Kidney epithelial cell (primary cell): Measurements from ENCODE around the gene EAF1. TPM values are rescaled to one million over a fixed set of nuclear protein-coding genes. Genes with fewer than 3 reads are reported as not detected.
"Not testable (repeated sequence)": the region's sequence is repeated elsewhere in the genome, so short reads cannot be mapped to it uniquely, and the experiment has no call there.

Source experiments
- DNase-seq: peaks from one replicate; pipeline ENCODE4 v3.0.0-alpha.2; 2010; ENCODE audit warnings: low read depth
- H3K27me3 ChIP-seq: 2 replicates; pipeline ENCODE4 v1.6.0; 2011; ENCODE audit warnings: low read length; ENCODE audit not compliant: control insufficient read depth, insufficient read depth
- H3K36me3 ChIP-seq: 2 replicates; pipeline ENCODE4 v1.5.1; 2011; ENCODE audit warnings: low read length; ENCODE audit not compliant: control insufficient read depth, insufficient read depth
- H3K4me3 ChIP-seq: 2 replicates; pipeline ENCODE4 v1.5.1; 2011; ENCODE audit warnings: low read depth, mild to moderate bottlenecking, control low read depth, low read length
- total RNA-seq: library from RNA; depleted of rRNA; stranded (reverse); fragments of >200 nt; gene quantifications from 2 replicates; pipeline ENCODE4 v1.2.3, GENCODE V29; 2015
- TF ChIP-seq, protein P1 (sequence below): IDR thresholded peaks from 2 replicates; pipeline ENCODE4 v1.5.1; 2011; ENCODE audit warnings: mild to moderate bottlenecking, moderate library complexity, low read length, control low read depth, inconsistent platforms; ENCODE audit not compliant: insufficient read depth, poor library complexity, severe bottlenecking

The EAF1 gene
- total RNA-seq, 1 donor from 2014 or later = 35.8 TPM

DNA sequence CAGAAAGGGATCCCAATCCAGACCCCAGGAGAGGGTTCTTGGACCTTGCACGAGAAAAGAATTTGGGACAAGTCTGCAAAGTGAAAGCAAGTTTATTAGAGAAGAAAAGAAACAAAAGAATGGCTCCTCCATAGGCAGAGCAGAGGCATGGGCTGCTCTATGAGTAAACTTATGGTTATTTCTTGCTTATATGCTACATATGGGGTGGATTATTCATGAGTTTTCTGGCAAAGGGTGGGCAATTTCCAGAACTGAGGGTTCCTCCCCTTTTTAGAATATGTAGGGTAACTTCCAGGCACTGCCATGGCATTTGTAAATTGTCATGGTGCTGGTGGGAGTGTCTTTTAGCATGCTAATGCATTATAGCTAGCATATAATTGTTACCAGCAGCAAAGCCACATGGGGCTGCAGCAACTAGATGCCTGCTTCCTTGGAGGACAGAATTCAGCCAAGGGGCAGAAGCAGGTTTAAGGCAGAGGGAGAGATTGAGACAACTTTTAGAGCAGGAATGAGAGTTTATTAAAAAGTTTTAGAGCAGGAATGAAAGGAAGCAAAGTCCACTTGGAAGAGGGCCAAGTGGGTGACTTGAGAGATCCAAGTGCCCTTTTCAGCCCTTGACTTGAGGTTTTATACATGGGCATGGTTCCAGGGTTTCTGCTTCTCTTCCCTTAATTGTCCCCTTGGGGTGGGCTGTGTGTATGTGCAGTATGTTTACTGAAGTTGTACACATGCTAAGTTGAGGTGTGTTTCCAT, 41.3 kb upstream of the EAF1 start:
- H3K36me3 ChIP-seq = no peaks in the 10 kb centered on the region
- H3K27me3 ChIP-seq = no peaks in the 10 kb centered on the region
- no peak for DNase-seq
- no peak overlapping the region for H3K4me3 ChIP-seq
- TF ChIP-seq, protein P1, sequence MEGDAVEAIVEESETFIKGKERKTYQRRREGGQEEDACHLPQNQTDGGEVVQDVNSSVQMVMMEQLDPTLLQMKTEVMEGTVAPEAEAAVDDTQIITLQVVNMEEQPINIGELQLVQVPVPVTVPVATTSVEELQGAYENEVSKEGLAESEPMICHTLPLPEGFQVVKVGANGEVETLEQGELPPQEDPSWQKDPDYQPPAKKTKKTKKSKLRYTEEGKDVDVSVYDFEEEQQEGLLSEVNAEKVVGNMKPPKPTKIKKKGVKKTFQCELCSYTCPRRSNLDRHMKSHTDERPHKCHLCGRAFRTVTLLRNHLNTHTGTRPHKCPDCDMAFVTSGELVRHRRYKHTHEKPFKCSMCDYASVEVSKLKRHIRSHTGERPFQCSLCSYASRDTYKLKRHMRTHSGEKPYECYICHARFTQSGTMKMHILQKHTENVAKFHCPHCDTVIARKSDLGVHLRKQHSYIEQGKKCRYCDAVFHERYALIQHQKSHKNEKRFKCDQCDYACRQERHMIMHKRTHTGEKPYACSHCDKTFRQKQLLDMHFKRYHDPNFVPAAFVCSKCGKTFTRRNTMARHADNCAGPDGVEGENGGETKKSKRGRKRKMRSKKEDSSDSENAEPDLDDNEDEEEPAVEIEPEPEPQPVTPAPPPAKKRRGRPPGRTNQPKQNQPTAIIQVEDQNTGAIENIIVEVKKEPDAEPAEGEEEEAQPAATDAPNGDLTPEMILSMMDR = no peak

DNA sequence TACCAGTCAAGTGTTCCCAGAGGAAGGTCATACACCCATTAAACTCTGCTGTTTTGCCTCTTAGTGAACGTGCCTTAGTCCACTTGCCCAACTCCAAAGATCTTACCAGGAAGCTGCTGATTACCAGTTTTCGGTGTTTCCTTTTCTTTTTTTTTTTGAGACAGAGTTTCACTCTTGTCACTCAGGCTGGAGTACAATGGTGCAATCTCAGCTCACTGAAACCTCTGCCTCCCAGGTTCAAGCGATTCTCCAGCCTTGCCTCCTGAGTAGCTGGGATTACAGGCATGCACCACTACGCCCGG, 40.8 kb upstream of the EAF1 start:
- not testable (repeated sequence) for H3K36me3 ChIP-seq, DNase-seq, H3K4me3 ChIP-seq, H3K27me3 ChIP-seq

DNA sequence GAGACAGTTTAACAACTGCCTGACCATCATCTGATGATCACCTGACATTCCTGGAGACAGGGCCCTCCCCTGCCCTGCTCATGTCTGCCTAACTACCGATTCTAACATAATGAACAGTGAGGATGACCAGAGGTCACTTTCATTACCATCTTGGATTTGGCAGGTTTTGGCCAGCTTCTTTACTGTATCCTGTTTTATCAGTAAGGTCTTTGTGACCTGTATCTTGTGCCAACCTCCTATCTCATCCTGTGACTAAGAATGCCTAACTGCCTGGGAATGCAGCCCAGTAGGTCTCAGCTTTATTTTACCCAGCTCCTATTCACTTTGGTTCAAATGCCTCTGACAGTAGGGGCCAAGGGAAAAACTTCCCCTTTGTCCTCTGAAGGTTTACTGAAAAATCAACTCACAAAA, 40.2 kb upstream of the EAF1 start:
- Histone ChIP-seq H3K27me3 (no peaks in the 10 kb centered on the region), H3K36me3 (no peaks in the 10 kb centered on the region), H3K4me3 (no peak overlapping the region)
- TF ChIP-seq, protein P1 = no peak
- DNase-seq = no peak

DNA sequence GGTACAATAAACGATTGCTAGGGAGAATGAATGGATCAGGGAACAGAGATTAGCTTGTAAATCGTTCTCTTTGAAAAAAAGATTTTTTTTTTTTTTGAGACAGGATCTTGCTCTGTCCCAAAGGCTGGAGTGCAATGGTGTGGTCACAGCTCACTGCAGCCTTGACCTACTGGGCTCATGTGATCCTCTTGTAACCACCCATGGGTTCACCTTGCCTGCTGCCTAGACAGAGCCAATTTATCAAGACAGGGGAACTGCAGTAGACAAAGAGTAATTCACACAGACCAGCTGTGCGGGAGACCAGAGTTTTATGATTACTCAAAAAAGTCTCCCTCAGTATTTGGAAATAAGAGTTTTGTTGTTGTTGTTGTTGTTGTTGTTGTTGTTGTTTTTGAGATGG, 39.7 kb upstream of the EAF1 start:
- TF ChIP-seq, protein P1 = no peak
- no peak for DNase-seq
- H3K4me3 ChIP-seq = no peak overlapping the region
- H3K27me3 ChIP-seq = no peaks in the 10 kb centered on the region
- H3K36me3 ChIP-seq = no peaks in the 10 kb centered on the region

DNA sequence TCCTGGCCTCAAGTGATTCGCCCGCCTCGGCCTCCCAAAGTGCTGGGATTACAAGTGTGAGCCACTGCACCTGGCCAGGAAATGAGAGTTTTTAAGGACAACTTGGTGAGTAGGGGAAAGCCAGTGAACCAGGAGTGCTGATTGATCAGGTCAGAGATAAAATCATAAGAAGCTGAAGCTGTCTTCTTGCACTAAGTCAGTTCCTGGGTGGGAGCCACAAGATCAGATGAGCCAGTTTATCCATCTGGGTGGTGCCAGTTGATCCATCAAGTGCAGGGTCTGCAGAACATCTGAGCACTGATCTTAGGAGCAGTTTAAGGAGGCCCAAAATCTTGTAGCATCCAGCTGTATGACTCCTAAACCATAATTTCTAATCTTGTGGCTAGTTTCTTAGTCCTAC, 39.1 kb upstream of the EAF1 start:
- H3K27me3 ChIP-seq, H3K36me3 ChIP-seq, H3K4me3 ChIP-seq, DNase-seq: not testable (repeated sequence)

DNA sequence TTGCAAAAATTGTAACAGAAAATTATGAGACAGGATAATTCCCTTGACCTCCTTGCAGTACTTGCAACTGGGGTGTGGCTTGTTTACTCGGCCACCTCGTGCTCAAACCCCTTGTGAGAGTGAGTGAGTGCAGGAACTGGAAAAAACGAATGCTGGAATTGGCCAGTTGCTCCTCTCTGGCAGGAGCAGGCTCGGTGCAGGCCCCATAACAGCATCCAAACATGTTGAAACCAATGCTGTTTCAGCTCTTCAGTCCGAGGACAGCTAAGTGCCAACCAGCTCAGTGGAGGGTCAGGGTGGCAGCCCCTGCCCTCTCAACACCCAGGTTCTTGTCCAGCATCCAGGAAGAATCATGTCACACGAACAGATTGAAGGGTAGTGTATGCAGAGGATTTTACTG, 36.9 kb upstream of the EAF1 start:
- Histone ChIP-seq H3K4me3 (no peak overlapping the region), H3K36me3 (no peaks in the 10 kb centered on the region), H3K27me3 (no peaks in the 10 kb centered on the region)
- TF ChIP-seq, protein P1 = no peak
- no peak for DNase-seq

DNA sequence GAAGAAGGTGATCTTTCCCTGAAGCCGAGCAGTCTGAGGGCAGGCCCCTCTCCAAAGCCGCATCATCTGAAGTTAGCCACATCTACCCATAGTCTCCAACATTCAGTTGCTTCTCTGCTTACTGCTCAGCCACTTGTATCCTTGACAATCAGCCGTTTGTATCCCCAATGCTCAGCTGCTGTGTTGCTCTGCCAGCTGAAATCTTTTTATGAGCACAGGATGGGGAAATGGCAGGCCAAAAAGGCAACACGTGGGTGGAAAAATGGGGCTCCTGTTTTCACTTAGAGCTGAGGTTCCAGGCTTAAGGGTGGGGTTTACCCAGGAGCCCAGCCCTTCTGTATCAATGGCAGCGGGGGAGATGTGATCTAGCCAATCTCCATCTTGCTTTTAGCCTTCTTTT, 36.4 kb upstream of the EAF1 start:
- TF ChIP-seq, protein P1 = no peak
- DNase-seq = no peak
- Histone ChIP-seq H3K27me3 (no peaks in the 10 kb centered on the region), H3K4me3 (no peak overlapping the region), H3K36me3 (no peaks in the 10 kb centered on the region)

DNA sequence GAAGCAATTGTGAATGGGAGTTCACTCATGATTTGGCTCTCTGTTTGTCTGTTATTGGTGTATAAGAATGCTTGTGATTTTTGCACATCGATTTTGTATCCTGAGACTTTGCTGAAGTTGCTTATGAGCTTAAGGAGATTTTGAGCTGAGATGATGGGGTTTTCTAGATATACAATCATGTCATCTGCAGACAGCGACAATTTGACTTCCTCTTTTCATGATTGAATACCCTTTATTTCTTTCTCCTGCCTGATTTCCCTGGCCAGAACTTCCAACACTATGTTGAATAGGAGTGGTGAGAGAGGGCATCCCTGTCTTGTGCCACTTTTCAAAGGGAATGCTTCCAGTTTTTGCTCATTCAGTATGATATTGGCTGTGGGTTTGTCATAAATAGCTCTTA, 34.1 kb upstream of the EAF1 start:
- not testable (repeated sequence) for H3K4me3 ChIP-seq, H3K27me3 ChIP-seq, DNase-seq, H3K36me3 ChIP-seq

DNA sequence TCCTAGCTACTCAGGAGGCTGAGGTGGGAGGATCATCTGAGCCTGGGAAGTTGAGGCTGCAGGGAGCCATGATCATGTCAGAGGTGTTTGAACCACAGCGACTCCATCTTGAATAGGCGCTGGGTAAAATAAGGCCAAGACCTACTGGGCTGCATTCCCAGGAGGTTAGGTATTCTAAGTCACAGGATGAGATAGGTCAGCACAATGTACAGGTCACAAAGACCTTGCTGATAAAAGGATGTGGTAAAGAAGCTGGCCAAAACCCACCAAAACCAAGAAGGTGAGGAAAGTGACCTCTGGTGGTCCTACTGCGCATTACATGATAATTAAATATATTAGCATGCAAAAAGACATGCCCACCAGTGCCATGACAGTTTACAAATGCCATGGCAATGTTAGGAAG, 28.7 kb upstream of the EAF1 start:
- not testable (repeated sequence) for DNase-seq, H3K27me3 ChIP-seq, H3K4me3 ChIP-seq, H3K36me3 ChIP-seq
